ENCODE measurements around the gene PRR35.
"Not testable (repeated sequence)": the region's sequence is repeated elsewhere in the genome, so short reads cannot be mapped to it uniquely, and the experiment has no call there.

PRR35 gene

DNA sequence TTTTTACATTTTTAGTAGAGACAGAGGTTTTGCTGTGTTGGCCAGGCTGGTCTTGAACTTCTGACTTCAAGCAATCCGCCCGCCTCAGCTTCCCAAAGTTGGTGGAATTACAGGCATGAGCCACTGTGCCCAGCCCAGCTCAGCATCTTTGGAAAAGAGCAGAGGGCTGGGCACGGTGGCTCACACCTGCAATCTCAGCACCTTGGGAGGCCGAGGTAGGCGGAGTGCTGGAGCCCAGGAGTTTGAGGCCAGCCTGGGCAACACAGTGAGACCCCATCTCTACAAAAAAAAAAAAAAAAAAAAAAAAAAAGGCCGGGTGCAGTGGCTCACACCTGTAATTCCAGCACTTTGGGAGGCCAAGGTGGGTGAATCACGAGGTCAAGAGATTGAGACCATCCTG lies 37.5 kb downstream of the PRR35 start:
- DNase-seq: not testable (repeated sequence)

DNA sequence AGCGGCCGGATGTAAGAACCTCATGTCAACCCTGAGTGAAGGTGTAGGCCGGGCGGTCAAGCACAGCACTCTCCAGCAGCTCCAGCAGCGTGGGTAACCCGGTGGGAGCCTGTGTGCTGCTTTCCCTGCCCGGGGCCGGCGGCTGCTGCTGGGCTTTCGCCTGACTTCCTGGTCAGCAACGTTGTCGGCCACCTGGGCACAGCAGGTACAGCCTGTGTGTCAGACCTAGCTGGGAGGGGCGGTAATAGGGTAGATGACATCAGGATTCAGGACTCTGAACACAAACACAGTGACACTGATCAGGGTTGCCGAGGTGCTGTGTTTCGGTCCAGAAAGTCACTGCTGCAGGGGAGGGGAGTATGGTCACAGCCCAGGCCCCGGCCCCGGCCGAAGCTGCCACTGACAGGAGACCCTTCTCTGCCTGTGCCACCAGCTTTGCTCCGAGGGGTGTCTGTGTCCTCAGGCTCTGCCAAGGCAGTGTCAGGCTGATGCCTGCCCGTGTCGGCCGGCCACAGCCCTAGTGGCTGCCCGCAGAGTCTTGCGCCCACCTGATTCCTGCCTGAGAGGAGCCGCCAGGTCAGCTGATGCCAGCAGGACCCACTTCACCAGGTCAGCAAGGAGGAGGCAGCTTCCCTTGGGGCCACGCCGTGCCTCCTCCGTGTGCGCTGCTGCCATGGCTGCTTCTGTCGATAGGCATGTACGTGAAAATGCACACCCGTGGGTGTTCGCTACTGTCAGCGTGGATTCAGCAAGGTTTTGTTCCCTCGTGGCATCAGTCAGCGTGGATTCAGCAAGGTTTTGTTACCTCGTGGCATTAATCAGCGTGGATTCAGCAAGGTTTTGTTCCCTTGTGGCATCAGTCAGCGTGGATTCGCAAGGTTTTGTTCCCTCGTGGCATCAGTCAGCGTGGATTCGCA lies 38.9 kb downstream of the PRR35 start:
- DNase-seq: no peak

DNA sequence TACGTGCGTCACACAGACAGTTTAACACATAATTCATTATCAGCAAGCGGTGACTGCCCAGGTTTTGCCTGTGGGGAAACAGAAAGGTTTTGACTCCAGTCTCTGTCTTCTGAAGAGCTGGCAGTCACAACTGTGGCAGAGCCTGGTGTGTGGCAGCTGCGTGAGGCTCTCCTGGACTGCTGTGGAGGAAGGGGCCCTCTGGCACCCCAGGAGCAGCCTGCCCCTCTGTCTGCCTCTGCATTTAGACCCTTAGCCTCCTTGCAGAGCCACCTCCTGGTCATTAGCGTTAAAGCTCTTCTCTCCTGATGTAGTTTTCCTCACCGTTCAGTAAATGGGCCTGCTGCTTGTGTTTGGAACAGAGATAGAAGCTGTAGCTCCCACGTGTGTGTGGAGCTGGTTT lies 40.6 kb downstream of the PRR35 start:
- DNase-seq: no peak

DNA sequence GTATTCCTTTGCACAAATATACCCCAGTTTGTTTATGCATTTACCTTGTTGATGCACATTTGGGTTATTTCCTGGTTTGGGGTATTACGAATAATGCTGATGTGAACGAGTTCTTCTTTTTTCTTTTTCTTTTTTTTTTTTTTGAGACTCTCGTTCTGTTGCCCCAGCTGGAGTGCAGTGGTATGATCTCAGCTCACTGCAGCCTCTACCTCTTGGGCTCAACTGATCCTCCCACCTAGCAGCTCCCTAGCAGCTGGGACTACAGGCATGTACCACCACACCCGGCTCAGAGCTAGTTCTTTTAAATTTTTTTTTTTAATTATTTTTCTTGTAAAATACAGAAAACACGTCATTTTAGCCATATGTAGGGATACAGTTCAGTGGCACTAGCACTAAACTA lies 43.7 kb downstream of the PRR35 start:
- DNase-seq: no peak

DNA sequence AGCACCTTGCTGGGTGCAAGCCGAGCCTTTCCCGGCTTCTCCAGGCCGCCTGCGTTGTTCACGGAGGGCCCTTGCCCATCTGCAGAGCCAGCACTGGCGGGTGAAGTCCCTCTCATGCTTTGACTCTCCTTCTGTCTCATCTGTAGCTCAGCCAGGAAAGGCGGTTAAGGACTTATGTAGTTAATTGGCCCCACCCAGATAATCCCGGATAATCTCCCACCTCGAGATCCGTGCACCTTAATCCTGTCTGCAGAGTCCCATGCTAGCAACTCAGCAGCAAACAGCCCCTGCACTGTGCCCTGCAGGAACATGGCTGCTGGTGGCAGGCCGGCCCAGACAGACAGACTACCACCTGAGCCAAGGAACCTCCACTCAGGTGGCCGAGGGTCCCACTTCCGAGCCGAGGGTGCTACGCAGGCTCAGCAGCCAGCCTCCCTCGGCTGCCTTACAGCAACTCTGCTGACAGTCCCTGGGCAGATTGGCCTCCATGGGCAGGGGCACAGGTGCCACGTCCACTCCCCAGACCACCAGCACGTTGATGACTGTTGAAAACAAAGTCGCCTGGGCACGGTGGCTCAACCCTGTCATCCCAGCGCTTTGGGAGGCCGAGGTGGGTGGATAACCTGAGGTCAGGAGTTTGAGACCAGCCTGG lies 46.6 kb downstream of the PRR35 start:
- DNase-seq: no peak

DNA sequence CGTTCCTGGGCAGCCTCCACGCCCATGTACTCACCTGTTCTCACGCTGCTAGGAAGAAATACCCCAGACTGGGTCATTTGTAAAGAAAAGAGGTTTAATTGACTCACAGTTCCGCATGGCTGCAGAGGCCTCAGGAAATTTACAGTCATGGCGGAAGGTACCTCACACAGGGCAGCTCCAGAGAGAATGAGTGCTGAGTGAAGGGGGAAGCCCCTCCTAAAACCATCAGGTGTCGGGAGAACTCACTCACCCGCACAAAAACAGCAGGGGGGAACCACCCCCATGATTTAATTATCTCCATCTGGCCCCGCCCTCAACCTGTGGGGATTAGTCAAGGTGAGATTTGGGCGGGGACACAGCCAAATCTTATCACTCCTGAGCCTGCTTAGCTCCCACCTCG lies 47.8 kb downstream of the PRR35 start:
- DNase-seq: peak; percentile 42

DNA sequence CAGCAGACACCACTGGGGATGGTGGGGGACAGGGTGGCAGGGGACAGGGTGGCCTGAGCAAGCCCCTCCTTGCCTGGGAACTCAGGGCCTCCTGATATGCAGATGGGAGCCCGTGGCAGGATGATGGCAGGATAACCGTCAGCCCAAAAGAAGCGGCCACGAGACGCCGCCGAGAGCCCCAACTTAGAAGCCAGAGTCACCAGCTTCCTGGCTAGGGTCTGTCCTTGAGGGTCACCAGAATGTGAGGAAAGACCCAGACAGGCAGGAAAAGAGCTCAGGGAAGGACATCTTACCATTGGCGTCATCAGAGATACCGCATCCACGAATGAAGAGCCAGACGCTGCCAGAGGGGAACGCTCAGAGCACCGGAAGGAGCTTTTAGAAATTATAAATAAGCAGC lies 49.1 kb downstream of the PRR35 start:
- DNase-seq: no peak

DNA sequence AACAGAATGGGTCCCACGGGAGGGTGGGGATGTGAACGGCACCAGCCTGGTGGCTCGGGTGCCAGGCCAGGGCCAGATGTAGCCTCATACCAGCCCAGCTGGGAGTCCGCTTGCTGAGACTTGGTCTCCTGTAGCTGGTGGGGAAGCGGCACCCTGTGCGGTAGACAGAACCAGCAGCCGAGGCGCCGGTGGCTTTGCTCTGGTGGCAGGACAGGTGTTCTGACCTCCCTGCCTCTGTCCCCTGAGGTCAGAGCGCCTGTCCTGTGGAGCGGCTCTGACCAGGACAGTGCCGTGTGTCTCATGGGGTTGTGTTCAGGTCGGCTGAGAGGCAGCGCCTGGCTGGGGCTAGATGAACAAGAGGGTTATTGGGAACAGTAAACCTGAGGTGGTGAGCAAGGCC lies 49.8 kb downstream of the PRR35 start:
- DNase-seq: no peak

DNA sequence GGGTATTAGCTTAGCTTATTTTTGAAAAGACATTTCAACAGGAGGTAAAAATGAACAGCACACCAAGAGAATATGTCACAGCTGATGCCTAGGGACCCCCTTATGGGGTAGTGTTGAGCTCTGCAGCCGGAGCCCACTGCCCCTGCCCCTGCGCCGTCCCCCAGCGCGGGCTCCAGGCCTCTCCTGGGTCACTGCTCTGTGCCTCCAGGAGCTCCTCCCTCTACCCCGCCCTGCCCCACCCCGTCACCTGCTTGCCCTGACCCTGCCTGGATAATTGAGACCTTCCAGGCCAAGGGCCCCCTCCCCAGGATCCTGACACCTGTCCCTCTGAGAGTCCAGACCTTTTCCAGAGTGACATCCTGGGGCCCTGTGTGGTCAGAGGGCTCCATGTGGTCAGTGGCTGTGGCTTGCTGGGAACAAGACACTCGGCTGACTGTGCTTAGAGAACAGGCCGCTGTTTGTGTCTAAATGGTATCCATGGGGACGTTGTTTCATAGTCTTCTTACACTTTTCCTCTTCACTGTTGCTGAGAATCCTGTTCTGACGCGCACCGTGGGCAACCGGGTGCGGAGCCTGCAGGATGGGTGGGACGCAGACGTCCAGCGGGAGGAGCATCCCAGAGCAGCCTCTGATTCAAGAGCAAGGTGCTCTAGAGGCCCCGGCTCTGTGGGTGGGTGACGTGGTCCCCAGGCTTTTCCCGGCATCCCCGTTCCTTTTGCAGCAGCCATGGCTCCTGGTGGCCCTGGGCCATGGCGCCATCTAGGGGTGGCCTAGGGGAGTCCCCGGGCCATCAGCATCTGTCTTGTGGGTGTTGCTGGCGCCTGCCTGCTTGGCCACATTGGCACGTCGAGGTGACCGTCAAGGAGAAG lies 50.6 kb downstream of the PRR35 start:
- peak; percentile 65 for DNase-seq

DNA sequence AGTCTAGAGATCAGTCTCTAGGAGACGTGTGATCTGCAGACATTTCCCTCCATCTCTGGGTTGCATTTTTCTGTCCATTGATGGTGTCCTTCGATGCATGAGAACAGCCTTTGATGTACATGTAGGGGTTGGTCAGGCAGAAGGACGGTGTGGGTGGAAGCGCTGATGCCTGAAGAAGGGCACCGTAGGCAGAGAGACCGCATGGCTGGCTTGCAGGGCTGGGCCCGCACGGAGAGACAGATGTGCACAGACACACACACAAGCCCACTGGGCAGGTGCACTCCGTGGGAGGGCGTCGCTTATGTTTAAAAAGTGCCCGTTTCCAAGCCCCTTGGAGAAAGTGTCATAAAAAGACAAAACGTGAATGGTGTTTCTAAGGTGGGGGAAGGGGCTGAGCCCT lies 54.9 kb downstream of the PRR35 start:
- no peak for DNase-seq
